ENCODE data around the gene ANKS3.

DNA sequence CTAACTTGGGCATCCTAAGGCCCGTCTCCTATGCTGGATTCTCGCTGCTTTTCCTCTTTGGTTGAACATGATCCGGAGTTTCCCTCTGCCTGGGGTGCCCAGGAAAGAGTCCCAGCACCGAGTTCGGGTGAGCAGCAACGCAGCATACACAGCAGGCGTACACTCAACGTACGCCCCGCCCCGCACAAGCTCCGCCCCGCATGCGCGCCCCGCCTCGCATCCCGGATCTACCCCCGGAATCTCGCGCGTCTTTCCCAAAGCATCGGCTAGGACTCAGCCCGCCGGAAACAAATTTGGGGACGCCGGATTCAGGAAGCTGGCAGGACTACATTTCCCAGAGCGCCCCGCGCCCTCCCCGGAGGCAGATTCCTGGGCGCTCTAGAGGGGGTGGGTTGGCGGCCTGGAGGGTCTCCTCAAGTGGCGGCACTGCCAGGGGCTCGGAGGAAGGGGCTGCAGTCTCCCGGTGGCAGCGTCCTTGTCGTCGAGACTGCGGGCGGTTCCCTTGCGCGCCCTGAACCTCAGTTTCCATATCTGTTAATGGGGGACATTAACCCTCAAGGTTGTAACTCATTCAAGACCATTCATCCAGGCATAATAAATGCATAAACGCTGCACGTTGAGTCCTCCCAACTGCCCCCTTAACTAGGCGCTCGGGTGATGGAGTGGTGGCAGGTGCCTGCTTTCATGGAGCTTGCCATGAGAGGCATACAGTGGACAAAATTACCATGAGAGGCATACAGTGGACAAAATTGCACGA lies 34.7 kb upstream of the ANKS3 start:
- TF ChIP-seq, protein P1, sequence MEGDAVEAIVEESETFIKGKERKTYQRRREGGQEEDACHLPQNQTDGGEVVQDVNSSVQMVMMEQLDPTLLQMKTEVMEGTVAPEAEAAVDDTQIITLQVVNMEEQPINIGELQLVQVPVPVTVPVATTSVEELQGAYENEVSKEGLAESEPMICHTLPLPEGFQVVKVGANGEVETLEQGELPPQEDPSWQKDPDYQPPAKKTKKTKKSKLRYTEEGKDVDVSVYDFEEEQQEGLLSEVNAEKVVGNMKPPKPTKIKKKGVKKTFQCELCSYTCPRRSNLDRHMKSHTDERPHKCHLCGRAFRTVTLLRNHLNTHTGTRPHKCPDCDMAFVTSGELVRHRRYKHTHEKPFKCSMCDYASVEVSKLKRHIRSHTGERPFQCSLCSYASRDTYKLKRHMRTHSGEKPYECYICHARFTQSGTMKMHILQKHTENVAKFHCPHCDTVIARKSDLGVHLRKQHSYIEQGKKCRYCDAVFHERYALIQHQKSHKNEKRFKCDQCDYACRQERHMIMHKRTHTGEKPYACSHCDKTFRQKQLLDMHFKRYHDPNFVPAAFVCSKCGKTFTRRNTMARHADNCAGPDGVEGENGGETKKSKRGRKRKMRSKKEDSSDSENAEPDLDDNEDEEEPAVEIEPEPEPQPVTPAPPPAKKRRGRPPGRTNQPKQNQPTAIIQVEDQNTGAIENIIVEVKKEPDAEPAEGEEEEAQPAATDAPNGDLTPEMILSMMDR (IDR thresholded peaks at IDR 0.05) = no peak
- TF ChIP-seq CBX8 (IDR thresholded peaks at IDR 0.05) (no peak), EP300 (IDR thresholded peaks at IDR 0.05) (no peak), ZSCAN20 (CRISPR knock-in tag; IDR thresholded peaks at IDR 0.05) (no peak), RNF2 (IDR thresholded peaks at IDR 0.05; ENCODE audit: borderline replicate concordance, low read depth) (no peak), HOXA7 (CRISPR knock-in tag; IDR thresholded peaks at IDR 0.05) (no peak), HDAC2 (IDR thresholded peaks at IDR 0.05) (peak; percentile 90; the same call in 1 of the 2 replicates)

Measured in A549 (cell line).